HT1080 (cell line): ENCODE measurements around the gene CBLC. TPM values are rescaled to one million over a fixed set of nuclear protein-coding genes. Genes with fewer than 3 reads are reported as not detected.

Source experiments
- DNase-seq: peaks from one replicate; pipeline ENCODE4 v3.0.0-alpha.2; 2015; ENCODE audit warnings: low read depth
- total RNA-seq: library from RNA; depleted of rRNA; stranded (reverse); fragments of >200 nt; shearing (Covaris generic); gene quantifications from 2 replicates; pipeline ENCODE4 v1.2.3, GENCODE V29; 2014

CBLC gene
- total RNA-seq, 1 experiment from 2014 or later, result not detected

DNA sequence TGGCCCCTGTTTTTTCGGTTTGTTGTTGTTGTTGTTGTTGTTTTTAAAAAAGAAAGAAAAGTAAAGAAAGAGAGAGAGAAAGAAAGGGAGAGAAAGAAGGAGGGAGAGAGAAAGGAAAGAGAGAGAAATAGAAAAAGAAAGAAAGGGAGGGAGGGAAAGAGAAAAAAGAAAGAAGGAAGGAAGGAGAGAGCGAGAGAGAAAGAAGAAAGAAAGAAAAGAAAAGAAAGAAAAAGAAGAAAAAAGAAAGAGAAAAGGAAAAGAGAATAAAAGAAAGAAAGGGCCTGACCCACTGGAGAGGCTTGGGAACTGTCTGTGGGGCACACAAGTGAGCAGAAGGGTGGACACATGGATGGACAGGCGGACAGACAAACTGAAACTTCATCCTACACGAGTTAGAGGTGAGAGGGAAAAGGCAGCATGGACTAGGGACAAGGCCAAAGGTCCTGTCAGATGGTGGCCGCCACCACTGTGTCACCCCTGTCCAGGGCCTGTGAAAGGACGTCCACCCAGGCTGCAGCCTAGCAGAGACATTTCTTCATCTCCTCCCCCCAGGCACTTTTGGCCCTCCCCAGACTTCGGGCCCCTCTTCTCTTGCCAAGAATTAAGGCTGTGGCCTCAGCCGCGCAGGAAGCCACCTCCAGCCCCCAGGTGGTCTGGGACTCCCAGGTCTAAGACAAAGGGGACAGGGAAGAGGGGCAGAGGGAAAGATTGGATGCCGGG, 22.1 kb downstream of the CBLC start:
- no peak for DNase-seq

DNA sequence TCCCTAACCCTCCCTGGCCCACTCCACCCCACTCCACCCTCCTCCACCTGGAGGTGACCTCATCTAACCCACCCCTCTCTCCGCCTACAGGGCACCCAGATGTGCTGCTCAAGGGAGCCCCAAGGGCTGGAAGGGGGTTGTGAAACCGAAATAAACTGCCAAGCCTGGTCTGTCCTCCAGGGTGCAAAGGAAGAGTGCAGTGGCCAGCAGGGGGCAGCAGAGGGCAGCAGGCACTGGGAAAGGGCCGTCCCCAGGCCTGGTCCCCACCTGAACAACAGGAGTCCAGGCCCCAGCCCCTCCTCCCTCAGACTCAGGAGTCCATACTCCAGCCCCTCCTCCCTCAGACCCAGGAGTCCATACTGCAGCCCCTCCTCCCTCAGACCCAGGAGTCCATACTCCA, 22.8 kb downstream of the CBLC start:
- peak; percentile 60 for DNase-seq

DNA sequence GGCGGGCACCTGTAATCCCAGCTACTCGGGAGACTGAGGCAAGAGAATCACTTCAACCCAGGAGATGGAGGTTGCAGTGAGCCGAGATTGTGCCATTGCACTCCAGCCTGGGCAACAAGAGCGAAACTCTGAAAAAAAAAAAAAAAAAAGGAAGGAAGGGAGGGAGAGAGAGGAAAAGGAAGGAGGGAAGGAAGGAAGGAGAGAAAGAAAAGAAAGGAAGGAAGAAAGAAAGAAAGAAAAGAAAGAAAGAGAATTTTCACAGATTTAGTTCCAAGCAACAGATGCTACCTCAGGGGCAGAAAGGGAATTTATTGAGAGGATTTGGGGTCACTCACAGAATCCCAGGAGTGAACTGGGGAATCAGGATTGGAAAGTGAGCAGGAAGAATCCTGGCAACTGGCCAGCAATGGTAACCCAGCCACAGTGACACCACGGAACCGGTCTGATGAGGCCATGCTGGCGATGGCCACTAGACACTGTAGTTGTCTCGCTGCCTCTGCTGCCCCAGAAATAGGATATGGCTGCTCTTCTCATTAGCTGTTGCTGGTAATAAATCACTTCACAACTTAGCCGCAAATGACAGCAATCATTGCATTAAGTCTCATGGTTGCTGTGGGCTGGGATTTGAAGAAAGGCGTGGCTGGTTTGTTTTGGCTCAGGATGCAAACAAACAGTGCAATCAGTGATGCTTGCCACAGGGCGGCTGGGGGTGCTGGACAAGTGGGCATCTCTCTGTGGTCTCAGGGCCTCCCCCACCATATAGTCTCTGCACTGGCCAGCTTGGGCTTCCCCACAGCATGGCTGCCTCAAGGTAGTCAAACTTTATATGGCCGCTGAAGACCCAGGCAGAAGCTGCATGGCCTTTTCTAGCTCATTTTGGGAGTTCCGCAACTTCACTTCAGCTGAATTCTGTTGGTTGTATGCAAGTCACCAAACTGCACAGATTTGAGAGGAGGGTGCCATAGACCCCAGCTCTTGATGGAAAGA, 26.0 kb downstream of the CBLC start:
- DNase-seq, result no peak

DNA sequence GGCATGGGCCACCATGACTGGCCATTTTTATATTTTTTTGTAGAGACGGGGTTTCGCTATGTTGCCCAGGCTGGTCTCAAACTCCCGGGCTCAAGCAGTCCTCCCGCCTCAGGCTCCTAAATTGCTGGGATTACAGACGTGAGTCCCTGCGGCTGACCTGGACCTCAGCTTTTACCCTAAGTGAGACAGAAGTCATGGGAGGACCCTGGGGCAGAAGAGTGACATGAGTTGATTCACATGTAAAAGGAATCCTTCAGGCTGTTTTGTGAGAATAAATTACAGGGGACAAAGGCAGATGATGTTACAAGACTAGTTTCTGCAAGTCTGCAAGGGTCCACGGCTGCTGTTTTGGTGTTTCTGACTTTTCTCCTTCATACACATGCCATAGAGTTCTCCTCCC, 28.6 kb downstream of the CBLC start:
- no peak for DNase-seq

DNA sequence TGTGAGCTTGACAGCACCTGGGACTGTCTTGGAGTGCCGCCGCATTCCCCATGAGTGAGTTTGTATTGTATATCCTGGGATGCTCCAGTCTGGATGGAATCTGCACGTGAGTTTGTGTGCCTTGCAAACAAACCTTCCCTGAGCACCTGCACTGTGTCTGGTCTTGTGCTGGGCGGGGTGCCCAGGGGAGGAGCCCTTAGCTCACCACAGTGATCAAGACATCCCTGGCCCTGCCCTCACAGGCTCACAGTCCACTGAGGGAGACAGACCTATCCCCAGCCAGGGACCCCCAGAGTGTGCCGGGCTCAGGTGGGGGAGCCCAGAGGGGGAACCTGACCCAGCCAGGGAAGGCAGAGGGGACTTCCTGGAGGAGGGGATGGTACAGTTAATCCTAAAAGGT, 29.5 kb downstream of the CBLC start:
- peak; percentile 17 for DNase-seq

DNA sequence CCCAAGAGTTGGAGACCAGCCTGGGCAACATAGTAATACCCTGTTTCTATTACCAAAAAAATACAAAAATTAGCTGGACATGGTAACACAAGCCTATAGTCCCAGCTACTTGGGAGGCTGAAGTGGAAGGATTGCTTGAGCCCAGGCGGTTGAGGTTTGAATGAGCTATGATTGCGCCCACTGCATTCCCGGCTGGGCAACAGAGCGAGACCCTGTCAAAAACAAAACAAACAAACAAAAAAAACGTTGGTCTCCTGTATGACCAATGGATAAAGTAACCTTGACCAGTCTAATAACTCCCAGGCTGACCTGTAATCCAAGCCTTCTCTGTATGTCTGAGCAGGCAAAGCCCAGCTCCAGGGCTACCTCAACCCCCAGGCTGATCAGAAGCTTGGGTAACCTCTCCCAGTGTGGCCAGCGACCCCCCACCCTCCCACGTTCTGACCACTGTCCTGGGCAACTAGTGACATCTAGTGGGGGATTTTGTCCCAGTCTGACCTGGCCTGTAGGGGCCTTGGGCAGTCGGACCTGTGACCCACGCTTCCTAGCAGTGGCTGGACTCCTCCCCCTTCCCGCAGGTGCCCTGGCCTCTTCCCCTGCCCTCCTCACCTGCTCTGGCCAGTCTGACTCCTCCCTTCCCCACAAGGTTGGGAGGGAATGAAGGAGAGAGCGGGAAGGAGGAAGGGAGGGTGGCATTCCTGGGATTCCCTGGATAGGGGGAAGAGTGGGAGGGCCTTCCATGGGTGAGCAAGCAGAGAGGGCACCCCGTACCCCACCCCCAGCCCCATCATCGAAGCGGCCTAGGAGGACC, 30.2 kb downstream of the CBLC start:
- peak; percentile 36 for DNase-seq

GRCh38 chr19:44808463-44809371, 31.0 kb downstream of the CBLC start, which contains the start of gene BCAM:
BCAM (plus strand) TSS chr19:44809103; CDS start chr19:44809125, 22 bp downstream.
- no peak for DNase-seq

DNA sequence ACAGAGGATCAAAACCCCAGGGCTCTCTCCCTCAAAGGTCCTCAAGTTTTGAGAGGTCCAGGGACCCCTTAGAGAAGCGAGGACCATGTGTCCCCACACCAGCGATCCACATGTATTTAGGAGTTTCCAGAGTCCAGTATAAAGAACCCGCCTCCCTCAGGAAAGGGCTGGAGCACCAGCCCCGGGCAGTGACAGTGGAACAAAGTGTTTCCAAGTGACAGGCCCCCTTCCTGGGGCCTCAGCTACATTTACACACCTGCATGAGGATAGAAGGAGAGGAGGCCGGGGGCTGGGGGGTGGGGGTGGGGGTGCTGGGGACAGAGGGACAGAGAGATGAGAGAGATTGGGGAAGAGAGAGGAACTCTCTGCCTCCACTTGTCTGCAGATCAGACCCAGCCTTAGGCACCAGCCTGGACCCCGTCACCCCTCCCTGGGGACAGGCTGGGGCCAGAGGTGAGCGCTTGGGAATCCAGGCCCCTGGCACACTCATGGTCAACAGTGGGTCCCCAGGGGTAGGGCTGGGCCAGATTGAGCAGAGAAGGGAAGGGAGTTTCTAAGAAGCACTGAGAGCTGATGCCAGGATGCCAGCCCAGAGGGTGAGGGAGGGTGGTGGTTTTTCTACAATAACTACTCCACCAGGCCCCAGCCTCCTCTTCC, 32.0 kb downstream of the CBLC start:
- no peak for DNase-seq

GRCh38 chr19:44810234-44811121, 32.8 kb downstream of the CBLC start:
- DNase-seq, result no peak

GRCh38 chr19:44811122-44811419, 33.4 kb downstream of the CBLC start:
- no peak for DNase-seq

DNA sequence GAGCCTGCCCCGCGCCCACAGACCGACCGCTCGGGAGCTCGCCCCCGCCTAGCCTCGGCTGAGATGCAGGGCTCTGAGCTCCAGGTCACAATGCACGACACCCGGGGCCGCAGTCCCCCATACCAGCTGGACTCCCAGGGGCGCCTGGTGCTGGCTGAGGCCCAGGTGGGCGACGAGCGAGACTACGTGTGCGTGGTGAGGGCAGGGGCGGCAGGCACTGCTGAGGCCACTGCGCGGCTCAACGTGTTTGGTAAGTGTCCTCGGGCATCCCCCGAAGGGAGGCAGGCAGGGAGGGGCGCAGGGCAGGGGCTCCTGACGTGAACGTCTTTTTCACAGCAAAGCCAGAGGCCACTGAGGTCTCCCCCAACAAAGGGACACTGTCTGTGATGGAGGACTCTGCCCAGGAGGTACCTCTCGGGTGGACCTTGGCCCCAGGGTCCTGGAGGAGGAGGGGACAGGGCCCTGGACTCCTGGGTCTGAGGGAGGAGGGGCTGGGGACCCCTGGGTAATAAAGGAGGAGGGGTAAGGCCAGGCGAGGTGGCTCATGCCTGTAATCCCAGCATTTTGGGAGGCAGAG, 34.5 kb downstream of the CBLC start:
- no peak for DNase-seq

GRCh38 chr19:44813070-44813840, 35.6 kb downstream of the CBLC start:
- no peak for DNase-seq

DNA sequence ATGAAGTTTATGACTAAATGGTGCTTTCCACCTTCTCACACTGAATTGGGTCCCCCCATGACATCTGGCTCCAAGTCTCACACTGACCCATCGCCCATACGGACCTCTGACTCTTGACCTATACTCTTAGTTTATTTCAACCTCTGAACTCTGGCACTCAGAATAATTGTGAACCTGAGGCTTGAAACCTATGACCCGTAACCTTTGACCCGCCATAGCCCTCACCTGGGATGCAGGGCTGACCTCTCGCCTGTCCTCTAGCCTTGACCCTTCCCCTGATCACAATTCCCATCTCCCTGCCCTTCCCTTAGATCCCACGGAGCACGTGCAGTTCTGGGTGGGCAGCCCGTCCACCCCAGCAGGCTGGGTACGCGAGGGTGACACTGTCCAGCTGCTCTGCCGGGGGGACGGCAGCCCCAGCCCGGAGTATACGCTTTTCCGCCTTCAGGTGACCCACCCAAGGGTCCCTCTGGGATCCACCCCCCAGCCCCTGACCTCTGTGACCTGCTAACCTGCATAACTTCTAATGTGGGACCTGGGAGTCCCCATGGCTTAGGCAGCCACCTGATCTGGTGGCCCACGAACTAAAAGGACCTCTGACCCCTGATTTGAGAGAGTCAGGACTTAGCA, 36.3 kb downstream of the CBLC start:
- no peak for DNase-seq

DNA sequence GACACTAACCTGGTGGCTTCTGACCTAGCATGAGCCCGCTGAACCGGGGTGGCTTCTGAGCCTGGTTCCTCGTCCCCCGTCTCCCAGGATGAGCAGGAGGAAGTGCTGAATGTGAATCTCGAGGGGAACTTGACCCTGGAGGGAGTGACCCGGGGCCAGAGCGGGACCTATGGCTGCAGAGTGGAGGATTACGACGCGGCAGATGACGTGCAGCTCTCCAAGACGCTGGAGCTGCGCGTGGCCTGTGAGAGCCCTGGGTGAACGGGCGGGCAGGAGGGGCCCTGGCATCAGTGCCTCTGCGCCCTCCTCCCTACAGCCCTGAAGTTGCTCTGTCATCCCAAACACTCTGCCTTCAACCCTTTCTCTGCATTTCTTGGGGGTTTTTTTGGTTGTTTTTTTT, 36.8 kb downstream of the CBLC start:
- DNase-seq, result no peak

GRCh38 chr19:44816301-44816700, 38.6 kb downstream of the CBLC start:
- DNase-seq, result no peak

- no peak for DNase-seq
Measured at GRCh38 chr19:44817725-44818465, 40.2 kb downstream of the CBLC start.
